Stimulated activated CD4-positive, alpha-beta T cell treated with anti-CD3 and anti-CD28 coated beads, Interleukin-2, amount 100 ng/mL, for 4 hours (primary cell): ENCODE results near the gene KPNA3.
A peak's percentile ranks its signal among the peaks of the same experiment; 100 is the strongest.
"Not testable (repeated sequence)": the region's sequence is repeated elsewhere in the genome, so short reads cannot be mapped to it uniquely, and the experiment has no call there.

Source experiments
- DNase-seq: peaks from one replicate; pipeline ENCODE4 v3.0.0-alpha.2; 2020; ENCODE audit warnings: low read depth

The KPNA3 gene

DNA sequence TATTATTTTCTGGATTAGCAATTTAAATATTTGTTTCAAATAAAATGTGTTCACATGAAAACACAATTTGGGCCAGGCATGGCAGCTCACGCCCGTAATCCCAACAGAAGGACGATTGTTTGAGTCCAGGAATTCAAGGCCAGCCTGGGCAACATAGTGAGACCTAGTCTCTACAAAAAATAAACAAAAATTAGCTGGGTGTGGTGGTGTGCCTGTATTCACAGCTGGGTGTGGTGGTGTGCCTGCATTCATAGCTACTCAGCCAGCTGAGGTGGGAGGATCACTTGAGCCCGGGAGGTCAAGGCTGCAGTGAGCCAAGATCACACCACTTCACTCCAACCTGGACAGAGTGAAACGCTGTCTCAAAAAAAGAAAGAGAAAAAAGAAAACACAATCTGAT is 46.4 kb downstream of the KPNA3 start:
- no peak for DNase-seq

DNA sequence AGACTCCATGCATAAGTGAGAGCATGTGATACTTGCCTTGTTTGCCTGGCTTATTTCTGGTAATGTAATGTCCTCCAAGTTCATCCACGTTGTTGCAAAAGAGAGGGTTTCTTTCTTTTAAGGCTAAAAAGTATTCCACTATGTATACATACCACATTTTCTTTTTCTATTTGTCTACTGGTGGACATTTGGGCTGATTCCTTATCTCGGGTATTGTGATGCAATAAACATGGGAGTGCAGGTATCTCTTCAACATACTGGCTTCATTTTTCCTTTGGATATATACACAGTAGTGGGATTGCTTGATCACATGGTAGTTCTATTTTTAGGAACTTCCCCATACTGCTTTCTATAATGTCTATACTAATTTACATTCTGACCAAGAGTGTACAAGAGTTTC is 51.6 kb downstream of the KPNA3 start:
- DNase-seq: no peak

DNA sequence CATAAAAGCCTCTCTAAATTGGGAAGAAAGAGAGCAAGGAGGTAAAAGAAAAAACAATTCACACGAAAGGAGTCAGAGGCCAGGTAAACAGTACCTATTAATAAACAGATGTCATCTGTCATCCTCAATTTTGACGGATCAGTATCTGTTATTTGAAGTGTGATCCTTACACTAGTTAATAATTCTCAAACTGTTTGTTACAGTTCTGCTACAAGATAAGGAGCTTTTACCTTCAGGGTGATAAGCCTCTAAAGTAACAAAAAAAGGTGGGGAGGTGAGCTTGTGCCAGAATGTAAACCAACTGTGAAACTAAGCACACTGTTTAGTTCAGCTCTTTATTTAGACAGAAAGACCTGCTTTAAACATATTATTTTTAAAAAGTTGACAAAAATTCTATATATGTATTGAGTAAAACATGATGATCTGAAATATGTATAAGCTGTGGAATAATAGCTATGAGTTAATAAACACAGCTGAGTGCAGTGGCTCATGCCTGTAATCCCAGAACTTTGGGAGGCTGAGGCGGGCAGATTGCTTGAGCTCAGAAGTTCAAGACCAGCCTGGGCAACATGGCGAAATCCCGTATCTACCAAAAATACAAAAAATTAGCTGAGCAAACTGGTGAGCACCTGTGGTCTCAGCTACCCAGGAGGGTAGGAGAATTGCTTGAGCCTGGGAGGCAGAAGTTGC is 52.8 kb downstream of the KPNA3 start:
- DNase-seq: no peak

DNA sequence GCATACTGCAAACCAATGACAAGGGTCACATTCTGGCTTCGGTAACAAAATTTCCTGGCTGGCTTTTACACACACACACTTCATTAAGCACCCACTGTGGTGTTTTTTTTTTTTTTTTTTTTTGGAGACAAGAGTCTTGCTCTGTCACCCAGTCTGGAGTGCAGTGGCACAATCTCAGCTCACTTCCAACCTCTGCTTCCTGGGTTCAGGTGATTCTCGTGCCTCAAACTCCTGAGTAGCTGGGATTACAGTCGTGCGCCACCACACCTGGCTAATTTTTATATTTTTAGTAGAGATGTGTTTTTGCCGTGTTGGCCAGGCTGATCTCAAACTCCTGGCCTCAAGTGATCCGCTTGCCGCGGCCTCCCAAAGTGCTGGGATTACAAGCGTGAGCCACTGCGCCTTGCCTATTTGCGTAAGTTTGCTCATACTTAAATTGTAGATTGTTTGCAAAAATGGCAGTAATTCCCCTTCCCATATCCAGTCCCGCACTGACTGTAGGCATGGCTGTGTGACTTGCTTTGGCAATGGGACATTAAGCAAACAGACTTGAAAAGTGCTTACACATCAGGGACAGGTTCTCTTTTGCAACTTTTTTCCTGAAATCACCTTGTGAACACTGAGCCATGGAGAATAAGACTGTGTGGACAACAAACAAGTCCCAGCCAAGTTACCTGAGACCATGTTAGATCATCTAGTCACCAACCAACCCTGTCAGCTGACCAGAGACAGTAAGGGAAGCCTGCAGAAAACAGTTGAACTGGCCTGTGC is 59.1 kb downstream of the KPNA3 start:
- no peak for DNase-seq

DNA sequence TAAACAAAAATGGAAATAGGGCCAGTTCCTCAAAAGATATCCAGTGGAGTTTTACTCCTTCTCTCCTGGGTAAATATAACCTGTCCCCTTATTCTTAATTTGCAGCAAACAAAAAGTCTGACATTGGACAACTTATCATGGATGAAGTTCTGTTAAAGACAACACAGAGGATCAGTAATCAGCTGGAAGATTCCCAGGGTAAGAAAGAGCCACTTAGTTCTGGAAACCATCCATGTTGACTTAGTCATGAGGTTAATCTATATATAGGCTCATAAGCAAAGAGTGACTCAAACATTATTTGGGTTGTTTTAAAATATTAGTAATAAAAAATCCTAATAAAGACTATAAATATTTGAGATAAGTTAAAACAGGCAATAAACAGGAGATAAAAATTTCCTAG is 60.7 kb downstream of the KPNA3 start:
- no peak for DNase-seq

DNA sequence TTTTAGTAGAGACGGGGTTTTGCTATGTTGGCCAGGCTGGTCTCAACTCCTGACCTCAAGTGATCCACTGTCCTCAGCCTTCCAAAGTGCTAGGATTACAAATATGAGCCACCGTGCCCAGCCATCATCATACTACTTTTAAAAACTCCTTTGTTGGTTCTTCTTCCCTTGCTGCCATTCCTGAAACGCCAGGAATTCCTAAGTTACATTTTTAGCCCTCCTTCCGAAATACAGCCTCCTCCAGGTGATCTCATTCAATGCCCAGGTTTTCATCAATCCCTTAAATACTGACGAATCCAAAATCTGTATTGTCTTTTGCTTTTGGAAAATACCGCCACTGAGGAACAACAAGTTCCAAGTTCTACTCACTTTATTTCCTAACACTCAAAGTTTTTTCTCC is 75.9 kb downstream of the KPNA3 start:
- DNase-seq: no peak

DNA sequence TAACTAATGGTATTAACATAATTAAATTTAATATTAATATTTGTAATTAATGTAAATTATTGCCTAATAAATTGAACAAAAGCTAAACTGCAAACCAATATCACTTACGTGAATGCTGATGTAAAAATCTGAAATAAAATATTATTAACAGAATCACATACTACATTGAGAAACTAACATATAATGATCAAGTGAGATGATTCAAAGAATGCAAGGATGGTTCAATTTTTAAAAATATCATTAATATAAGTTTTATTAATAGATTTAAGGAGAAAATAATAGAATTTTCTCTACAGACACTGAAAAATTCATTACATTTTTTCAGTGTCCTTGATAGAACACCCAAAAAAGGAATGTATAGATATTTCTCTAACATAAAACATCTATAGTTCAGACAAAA is 77.7 kb downstream of the KPNA3 start:
- DNase-seq: no peak

DNA sequence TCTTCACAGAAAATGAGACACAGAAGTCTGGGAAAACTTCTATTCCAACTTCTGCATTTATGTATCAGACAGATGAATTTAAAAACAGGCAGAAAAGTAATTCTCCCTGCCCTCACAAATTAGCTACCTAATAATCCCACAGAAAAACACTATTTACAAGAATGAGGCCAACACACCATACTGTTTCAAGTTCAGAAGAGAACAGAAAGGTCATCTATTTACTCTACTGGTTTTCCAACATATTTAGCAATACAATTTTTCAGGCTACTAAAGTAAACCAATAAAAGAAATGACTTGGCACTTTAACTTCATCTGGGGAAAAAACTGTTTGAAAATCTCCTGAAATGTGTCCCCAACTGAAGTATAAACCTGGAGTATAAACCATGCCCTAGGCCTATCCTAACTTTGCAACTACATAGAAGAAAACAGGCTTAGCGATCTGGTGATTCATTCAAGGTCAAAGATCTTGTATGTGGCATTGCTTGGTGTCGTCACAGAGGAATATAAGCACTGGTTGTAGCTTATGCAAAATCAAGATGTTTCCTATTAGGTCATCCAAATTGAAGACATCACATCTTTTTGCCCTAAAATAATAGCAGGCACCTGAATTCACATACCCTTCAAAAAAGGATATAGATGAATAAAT is 81.1 kb downstream of the KPNA3 start:
- DNase-seq: no peak

DNA sequence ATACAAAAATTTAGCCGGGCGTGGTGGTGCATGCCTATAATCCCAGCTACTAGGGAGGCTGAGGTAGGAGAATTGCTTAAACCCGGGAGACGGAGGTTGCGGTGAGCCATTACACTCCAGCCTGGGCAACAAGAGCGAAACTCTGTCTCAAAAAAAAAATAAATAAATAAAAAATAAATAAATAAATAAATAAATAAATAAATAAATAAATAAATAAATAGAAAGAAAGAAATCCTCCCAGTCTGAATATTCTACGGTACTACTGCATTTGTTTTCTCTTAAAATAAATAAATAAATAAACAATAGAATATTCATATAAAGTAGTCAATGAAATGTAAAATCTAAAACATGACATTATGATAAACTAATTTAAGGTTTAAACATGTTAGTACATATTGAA is 88.2 kb downstream of the KPNA3 start:
- DNase-seq: not testable (repeated sequence)

DNA sequence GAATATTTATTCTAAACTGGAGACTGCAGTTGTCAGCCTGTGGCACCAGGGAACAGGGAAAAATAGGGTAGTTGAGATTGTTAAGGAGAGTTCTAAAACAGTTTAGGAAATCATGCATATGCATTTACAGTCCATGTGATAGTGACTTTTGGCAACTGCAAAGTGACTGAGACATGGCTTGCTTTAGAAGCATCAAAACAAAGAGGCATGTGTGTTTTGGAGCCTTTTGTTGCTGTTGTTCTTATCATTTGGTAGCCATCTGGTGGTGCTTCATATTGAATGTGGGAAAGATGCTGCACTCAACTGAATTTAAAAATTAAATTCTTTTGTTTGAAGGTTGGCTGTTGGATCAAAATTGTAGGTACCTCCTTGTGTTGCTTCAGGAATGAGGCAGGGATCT is 91.0 kb downstream of the KPNA3 start:
- DNase-seq: no peak

DNA sequence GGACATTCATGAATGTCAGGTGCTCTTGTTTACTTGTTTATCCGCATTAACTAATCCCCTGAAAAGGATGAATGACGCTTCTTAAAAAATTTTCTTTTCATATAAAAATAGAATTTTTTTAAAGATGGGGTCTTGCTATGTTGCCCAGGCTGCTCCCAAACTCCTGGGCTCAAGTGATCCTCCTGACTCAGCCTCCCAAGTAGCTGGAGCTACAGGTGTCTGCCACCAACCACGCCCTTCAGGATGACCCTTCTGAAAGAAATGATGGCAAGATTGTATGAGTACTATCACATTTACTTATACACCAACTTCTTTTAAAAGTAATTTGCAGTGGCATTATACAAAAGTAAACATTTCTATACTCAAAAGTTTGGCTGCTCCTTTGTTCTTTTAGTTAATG is 95.0 kb downstream of the KPNA3 start:
- no peak for DNase-seq

DNA sequence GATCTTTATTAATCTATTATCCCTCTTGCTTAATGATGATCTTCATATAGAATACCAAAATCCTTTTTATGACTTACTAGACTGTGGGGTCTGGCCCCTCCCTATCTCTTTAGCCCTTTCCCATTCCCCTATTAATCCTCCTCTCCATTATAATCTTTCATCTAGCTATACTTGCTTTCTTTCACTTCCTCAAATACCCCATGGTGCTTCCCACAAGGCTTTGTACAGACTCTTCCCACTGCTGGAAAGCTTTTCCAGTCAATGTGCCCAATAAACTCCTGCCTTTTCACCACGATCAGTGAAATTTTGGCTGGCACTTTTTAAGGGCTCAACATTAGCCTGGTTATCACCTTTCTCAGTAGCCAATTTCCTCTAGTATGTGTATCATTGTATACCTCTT is 98.0 kb downstream of the KPNA3 start:
- DNase-seq: no peak

DNA sequence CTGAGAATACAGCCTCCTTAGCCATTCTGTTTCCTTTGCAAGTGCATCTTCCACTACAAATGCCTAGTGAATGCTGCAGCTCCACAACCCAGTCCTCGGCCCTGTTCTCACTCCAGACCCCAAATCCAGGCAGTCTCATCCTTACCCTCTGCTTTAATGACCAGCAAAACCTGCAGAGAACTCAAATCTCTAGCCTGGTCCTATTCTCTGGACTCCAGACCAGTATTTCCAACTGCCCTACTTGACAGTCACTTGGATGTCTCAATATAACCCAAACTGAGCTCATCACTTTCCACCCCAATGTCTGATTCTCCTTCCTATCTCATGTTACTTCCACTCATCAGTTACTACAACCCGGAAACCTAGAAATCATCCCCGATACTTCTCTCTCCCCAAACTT is 98.6 kb downstream of the KPNA3 start:
- no peak for DNase-seq

DNA sequence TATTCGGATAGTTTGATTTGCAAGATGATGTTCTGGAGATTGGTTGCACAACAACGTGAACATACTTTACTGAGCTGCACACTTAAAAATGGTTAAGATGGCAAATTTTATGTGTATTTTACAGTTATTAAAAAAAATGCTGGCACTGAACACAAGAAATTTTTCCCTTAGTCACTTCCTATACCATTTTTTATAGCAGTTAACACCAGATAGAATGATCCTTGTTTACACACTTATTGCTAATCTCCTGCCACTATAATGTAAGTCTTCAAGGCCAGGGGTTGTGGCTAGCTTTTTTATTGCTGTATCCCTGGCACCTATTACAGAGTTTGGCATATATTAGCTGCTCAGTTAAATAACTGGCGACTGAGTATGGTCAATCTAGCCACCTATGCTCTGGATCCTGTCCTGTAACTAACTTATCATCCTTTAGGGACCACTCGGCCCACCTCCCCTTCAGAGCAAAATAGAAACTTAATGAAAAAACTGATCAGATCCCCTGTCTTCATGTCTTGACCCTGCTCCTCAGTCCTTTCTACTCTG is 99.2 kb downstream of the KPNA3 start:
- no peak for DNase-seq

DNA sequence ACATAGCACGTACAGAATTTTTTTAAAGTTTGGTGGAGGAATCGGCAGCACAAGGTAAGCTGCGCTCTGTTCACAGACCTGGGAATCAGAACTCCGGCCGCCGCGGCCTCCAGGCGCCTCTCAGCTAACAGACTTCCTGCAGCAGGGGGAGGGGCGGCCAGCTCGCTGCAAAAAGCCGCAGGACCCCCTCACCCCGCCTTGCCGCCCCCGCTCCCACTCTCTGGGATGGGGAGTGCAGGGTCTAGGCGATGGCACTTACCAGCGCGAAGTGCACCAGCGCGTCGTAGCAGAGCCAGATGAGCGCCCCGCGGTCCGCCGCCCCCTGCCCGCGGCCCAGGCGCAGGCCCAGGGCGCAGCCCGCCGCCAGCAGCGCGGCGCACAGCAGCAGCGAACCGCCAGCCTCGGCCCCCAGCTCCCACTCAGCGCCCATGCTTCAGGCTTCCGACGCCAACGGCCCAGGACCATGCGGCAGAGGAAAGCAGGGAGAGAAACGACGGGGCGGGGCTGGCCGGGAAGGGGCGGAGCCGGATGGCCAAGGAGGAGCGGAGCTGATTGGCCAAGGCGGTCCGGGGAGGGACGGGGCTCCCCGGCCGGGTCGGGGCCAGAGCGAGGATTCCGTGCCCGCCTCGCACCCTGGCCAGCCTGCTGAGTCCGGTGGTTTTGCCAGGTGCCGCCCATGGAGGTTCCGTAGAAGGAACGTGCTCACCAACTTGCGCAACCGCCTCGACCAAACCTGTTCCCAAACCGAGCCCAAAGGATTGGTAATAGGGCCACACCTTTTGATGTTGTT is 101.3 kb downstream of the KPNA3 start, which contains the start of gene EBPL:
Gene EBPL, minus strand, starts transcription at position 492 of the 790 bp plus-strand sequence. Its CDS starts 62 bp downstream, at position 430.
- DNase-seq: peak; percentile 83

DNA sequence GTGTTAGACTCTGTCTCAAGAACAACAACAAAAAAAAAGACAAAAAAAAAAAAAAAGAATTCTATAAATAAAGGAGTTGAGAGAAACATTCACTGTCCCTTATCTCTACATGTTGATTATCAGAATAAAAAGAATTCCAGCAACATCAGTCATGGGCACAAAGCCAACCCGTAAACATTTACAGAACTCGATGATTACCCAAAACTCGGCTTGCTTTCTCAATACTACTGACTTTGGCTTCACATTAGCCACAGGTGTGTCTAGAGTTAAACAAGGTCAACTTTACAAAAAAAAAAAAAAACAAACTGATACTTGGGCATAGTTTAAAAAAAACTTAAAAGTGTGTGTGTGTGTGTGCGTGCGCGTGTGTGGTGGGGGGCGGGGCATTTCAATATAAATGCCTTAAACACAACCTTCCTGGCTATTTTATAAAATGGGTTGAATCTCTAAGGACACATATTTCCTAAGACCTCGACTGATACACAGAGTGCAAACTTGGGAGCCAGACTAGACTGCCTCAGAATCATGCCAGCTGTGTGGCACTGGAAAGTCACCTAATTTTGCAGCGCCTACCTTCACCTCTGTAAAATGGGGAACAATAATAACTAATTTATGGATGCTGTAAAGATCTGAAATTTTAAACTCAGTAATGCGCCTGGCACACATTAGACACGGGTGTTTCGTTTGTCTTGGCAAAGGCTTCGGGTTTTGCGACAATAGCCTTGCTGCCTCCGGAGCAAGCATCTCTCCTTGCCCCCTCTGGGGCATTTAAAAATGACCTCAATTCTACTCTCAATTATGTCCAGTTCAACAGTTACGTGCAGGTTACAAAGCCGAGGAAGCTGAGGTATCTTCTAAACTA is 102.1 kb downstream of the KPNA3 start:
- DNase-seq: no peak

DNA sequence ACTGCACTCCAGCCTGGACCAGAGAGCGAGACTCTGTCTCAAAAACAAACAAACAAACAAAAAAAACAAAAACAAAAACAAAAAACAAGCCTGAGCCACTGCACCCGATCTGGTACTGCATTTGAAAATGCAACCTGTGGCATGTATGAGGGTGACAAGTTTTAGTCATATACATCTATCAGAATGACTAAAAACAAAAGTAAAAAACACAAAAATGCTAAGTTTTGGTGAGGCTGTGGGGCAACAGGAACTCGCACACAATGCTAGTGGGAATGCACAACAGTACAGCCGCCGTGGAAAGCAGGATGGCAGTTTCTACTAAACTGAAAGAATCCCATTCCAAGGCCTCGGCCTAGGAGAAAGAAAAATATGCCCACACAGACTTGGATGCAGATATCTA is 109.0 kb downstream of the KPNA3 start:
- no peak for DNase-seq

DNA sequence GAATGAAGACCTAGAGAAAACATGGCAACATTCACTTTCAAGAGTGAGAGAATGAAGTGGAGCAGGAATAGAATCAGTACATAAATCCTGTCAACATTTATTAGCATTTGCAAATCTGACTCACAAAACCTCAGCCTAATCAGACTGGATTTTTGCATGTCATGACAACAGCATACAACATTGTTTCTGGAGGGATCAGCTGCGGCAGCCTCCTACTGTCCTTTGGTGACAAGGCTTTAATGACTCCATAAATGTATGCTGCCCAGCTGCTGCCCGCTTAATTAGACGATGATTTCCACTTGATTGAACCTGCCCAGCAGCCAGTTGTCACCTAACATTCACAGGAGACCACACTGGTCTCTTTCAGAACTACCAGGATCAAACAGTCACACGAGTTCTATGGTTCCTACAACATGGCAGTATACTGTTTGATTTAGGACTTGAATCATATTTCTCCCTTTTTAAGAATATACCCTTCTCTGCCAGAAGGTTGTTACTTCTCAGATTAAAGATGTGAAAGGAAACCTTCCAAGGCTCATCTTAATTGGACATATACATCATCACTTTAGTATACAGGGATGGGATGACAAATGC is 110.5 kb downstream of the KPNA3 start:
- no peak for DNase-seq

DNA sequence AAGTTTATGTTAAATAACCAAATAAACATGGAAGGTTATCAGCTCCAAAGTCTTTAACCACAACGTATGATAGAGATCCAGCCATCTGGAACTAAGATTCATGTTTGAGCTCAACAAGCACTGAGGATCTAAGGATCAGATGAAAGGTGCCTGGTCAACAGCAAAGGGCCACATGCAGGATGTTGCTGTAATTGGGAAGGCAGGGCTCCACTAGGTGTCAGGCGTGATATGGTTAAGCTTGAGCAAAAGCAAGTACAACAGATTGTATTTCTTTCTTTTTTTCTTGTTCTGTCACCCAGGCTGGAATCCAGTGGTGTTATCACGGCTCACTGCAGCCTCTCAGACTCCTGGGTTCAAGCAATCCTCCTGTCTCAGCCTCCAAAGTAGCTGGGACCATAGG is 113.2 kb downstream of the KPNA3 start:
- no peak for DNase-seq

DNA sequence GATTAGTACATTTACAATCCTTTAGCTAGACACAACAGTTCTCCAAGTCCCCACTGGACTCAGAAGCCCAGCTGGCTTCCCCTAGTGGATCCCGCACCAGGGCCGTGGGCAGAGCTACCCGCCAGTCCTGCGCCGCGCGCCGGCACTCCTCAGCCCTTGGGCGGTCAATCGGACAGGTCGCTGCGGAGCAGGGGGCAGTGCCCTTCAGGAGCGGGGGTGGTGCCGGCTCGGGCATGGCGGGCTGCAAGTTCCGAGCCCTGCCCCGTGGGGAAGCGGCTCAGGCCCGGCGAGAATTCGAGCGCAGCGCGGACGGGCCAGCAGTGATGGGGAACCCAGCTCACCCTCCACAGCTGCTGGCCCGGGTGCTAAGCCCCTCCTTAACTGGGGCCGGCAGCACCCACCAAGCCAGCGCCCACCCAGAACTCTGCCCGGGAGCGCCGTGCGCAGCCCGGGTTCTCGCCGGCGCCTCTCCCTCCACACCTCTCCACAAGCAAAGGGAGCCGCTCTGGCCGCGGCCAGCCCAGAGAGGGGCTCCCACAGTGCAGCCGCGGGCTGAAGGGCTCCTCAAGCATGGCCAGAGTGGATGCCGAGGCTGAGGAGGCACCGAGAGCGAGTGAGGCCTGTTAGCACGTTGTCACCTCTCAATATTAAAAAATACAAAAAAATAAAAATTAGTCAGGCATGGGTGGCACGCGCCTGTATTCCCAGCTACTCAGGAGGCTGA is 114.1 kb downstream of the KPNA3 start:
- no peak for DNase-seq
